ENCODE measurements around the gene KCNQ4. TPM values are rescaled to one million over a fixed set of nuclear protein-coding genes. Genes with fewer than 3 reads are reported as not detected.

The KCNQ4 gene
- total RNA-seq, 1 donor from 2014 or later, result 1.5 TPM

DNA sequence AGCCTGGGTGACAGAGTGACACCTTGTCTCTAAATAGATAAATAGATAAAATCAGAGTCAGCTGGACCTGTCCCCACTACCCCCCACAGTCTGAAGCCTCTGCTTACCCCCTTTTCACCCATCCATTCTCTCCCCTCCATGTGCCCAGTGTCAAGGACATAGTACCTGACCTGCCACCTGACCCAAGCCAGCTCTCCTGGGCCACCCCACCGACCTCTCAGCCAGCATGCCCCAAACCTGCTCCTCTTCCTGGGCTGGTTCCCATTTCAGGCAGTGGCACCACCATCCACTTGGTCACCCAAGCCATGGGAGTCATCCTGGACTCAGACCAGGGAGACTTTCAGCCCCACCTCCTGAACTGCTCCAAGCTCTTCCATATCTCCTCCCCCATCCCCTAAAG, 50.4 kb downstream of the KCNQ4 start:
- intact Hi-C loops (cut with micrococcal nuclease), result no loop called here
- H3K27me3 ChIP-seq (ENCODE audit: low read depth), result peaks cover 12% of the 10 kb centered on the region
- TF ChIP-seq, protein P1, sequence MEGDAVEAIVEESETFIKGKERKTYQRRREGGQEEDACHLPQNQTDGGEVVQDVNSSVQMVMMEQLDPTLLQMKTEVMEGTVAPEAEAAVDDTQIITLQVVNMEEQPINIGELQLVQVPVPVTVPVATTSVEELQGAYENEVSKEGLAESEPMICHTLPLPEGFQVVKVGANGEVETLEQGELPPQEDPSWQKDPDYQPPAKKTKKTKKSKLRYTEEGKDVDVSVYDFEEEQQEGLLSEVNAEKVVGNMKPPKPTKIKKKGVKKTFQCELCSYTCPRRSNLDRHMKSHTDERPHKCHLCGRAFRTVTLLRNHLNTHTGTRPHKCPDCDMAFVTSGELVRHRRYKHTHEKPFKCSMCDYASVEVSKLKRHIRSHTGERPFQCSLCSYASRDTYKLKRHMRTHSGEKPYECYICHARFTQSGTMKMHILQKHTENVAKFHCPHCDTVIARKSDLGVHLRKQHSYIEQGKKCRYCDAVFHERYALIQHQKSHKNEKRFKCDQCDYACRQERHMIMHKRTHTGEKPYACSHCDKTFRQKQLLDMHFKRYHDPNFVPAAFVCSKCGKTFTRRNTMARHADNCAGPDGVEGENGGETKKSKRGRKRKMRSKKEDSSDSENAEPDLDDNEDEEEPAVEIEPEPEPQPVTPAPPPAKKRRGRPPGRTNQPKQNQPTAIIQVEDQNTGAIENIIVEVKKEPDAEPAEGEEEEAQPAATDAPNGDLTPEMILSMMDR (IDR thresholded peaks at IDR 0.05; ENCODE audit: borderline replicate concordance), result no peak
- no peak for DNase-seq
- H3K27ac ChIP-seq (replicated peaks), result no peak overlapping the region
- H3K4me1 ChIP-seq, result no peaks in the 10 kb centered on the region
- H3K36me3 ChIP-seq, result no peaks in the 10 kb centered on the region
- no peaks in the 10 kb centered on the region for H3K9me3 ChIP-seq (replicated peaks)
- no peak overlapping the region for H3K4me3 ChIP-seq

- Histone ChIP-seq H3K27me3 (ENCODE audit: low read depth) (peaks cover 12% of the 10 kb centered on the region), H3K9me3 (replicated peaks) (no peaks in the 10 kb centered on the region), H3K4me1 (no peaks in the 10 kb centered on the region), H3K36me3 (no peaks in the 10 kb centered on the region), H3K27ac (replicated peaks) (no peak overlapping the region), H3K4me3 (no peak overlapping the region)
- TF ChIP-seq, protein P1 (IDR thresholded peaks at IDR 0.05; ENCODE audit: borderline replicate concordance), result no peak
- intact Hi-C loops (cut with micrococcal nuclease), result no loop called here
- no peak for DNase-seq
These were observed 51.5 kb downstream of the KCNQ4 start for GRCh38 chr1:40834968-40835545.

DNA sequence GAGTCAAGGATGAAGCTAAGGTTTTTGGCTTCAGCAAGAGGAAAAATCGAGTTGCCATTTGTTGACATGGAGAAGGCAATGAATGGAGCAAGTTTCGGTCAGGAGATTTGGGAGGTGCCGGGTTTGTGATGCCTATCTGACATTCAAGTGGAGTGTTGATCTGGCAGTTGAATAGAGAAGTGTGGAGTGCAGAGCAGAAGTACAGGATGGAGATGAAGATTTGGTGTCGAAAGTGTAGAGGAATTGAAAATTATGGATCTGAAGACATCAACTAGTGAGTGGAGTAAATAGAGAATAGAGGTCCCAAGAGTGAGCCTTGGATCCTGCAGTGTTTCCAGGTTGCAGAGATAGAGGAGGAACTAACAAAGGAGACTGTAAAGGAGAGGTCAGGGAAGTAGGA, 52.7 kb downstream of the KCNQ4 start:
- Histone ChIP-seq H3K4me1 (no peaks in the 10 kb centered on the region), H3K27ac (replicated peaks) (no peak overlapping the region), H3K9me3 (replicated peaks) (no peaks in the 10 kb centered on the region), H3K27me3 (ENCODE audit: low read depth) (peaks cover 12% of the 10 kb centered on the region), H3K36me3 (no peaks in the 10 kb centered on the region), H3K4me3 (no peak overlapping the region)
- no peak for DNase-seq
- intact Hi-C loops (cut with micrococcal nuclease), result no loop called here
- TF ChIP-seq, protein P1 (IDR thresholded peaks at IDR 0.05; ENCODE audit: borderline replicate concordance), result no peak

DNA sequence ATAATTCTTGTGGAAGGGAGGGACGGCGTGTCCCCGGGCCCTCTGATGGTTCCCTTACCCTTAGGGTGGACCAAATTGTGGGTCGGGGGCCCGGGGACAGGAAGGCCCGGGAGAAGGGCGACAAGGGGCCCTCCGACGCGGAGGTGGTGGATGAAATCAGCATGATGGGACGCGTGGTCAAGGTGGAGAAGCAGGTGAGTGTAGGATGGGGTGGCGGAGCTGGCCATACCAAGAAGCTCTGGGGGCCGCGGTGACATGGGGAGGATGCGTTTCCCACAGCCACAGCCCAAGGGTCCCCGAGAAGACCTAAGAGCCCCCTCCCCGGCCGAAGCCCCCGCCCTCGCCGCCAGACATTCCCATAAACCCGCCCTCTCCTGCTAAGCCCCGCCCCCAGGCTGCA, 54.0 kb downstream of the KCNQ4 start:
- Histone ChIP-seq H3K36me3 (no peaks in the 10 kb centered on the region), H3K4me1 (no peaks in the 10 kb centered on the region), H3K27ac (replicated peaks) (no peak overlapping the region), H3K4me3 (no peak overlapping the region), H3K9me3 (replicated peaks) (peaks cover 2% of the 10 kb centered on the region), H3K27me3 (ENCODE audit: low read depth) (peaks cover 12% of the 10 kb centered on the region)
- intact Hi-C loops (cut with micrococcal nuclease), result no loop called here
- TF ChIP-seq, protein P1 (IDR thresholded peaks at IDR 0.05; ENCODE audit: borderline replicate concordance), result no peak
- no peak for DNase-seq

GRCh38 chr1:40838045-40838979, 54.7 kb downstream of the KCNQ4 start:
- DNase-seq, result no peak
- H3K27ac ChIP-seq (replicated peaks), result no peak overlapping the region
- no peaks in the 10 kb centered on the region for H3K4me1 ChIP-seq
- intact Hi-C loops (cut with micrococcal nuclease), result no loop called here
- peaks cover 12% of the 10 kb centered on the region for H3K27me3 ChIP-seq (ENCODE audit: low read depth)
- H3K9me3 ChIP-seq (replicated peaks), result peaks cover 9% of the 10 kb centered on the region
- H3K36me3 ChIP-seq, result no peaks in the 10 kb centered on the region
- H3K4me3 ChIP-seq, result no peak overlapping the region
- TF ChIP-seq, protein P1 (IDR thresholded peaks at IDR 0.05; ENCODE audit: borderline replicate concordance), result no peak
